Measurements from ENCODE around the gene CXCL1. TPM values are rescaled to one million over a fixed set of nuclear protein-coding genes. Genes with fewer than 3 reads are reported as not detected.

The CXCL1 gene
- total RNA-seq, 4 donors from 2014 or later: 0.84 to 2.7 (median 1.3) TPM; not detected in 1

DNA sequence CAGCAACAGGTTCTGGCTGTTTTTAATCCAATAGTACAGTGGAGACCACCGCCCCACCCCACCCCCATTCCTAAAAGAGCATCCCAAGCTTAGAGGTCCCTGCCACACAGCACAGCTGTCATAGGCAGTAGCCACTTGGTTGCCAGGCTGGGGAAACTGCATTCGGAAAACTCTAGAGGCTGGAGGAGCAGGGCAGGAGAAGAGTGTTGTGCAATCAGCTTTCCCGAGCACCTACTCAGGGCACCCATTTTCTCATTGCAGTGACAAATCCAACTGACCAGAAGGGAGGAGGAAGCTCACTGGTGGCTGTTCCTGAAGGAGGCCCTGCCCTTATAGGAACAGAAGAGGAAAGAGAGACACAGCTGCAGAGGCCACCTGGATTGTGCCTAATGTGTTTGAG lies 1.1 kb downstream of the CXCL1 start:
- TF ChIP-seq EP300 (IDR thresholded peaks at IDR 0.05): no peak
- no peak for TF ChIP-seq POLR2A (IDR thresholded peaks at IDR 0.05)
- H3K9me3 ChIP-seq: no peaks in the 10 kb centered on the region
- no peaks in the 10 kb centered on the region for H3K36me3 ChIP-seq
- H3K27ac ChIP-seq: no peak overlapping the region
- H3K27me3 ChIP-seq: peaks cover 0 to 22% of the 10 kb centered on the region in 2 donors
- no peak for DNase-seq (ENCODE audit: low spot score in 2 of 2)
- peaks cover 0 to 18% (median 0%) of the 10 kb centered on the region in 4 donors for H3K4me1 ChIP-seq
- WGBS, 2 donors: 81 to 93% methylated on average over 3 of the region's 3 CpGs
- H3K4me3 ChIP-seq: no peak overlapping the region

GRCh38 chr4:73870768-73871167 lies 1.6 kb downstream of the CXCL1 start:
- TF ChIP-seq EP300 (IDR thresholded peaks at IDR 0.05) (no peak), POLR2A (IDR thresholded peaks at IDR 0.05) (no peak), CTCF (IDR thresholded peaks at IDR 0.05) (no peak)
- H3K27ac ChIP-seq: no peak overlapping the region
- H3K36me3 ChIP-seq: no peaks in the 10 kb centered on the region
- H3K4me3 ChIP-seq: no peak overlapping the region
- peaks cover 0 to 18% (median 0%) of the 10 kb centered on the region in 4 donors for H3K4me1 ChIP-seq
- no peak for DNase-seq (ENCODE audit: low spot score in 2 of 2)
- peaks cover 0 to 22% of the 10 kb centered on the region in 2 donors for H3K27me3 ChIP-seq
- WGBS, 2 donors: 95 to 96% methylated on average over 1 of the region's 1 CpG
- no peaks in the 10 kb centered on the region for H3K9me3 ChIP-seq

- peaks cover 0 to 18% (median 0%) of the 10 kb centered on the region in 4 donors for H3K4me1 ChIP-seq
- H3K27me3 ChIP-seq: peaks cover 0 to 22% of the 10 kb centered on the region in 2 donors
- no peaks in the 10 kb centered on the region for H3K9me3 ChIP-seq
- TF ChIP-seq CTCF (IDR thresholded peaks at IDR 0.05) (no peak), EP300 (IDR thresholded peaks at IDR 0.05) (no peak), POLR2A (IDR thresholded peaks at IDR 0.05) (no peak)
- WGBS, 2 donors: 89% methylated on average over 6 of the region's 6 CpGs
- no peak overlapping the region for H3K4me3 ChIP-seq
- no peak overlapping the region for H3K27ac ChIP-seq
- H3K36me3 ChIP-seq: no peaks in the 10 kb centered on the region
- DNase-seq (ENCODE audit: low spot score in 2 of 2): no peak
Measured at GRCh38 chr4:73871511-73872310, 2.5 kb downstream of the CXCL1 start.

DNA sequence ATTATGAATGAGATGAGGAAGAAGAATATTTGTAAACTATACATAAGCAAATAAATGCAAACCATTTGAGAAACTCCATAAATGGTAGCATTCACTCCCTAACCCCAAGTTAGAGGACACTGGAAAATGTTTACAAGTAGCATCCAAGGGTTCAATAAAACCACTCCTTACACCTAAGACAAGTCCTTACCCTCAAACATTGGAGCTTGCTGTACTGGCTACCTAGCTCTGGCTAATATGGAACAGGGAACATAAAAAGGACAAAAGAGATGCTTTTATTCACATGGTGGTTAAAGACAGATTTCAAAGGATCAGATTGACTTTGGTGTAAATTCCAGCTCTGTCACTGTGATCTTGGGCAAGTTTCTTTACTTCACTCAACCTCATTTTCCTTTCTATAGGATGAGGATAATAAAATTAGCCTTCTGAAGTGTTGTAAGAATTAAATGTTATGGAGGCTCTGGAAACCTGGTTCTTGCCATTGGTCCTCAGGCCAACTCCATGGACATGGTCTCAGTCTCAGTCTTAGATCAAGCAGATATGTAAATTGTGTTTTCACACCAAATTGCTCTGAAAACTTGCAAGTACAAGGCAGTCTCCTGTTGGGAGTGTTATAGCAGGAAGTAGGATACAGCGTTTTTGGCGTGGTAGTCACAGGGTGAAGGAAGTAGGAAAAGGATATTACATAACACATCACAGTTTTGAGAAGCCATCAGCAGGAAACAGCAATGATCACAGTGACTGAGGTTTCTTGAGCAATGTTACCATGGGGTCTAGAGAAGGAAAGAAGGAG lies 3.3 kb downstream of the CXCL1 start:
- WGBS, 2 donors: 61 to 74% methylated on average over 2 of the region's 2 CpGs
- H3K4me1 ChIP-seq: peaks cover 0 to 18% (median 0%) of the 10 kb centered on the region in 4 donors
- no peaks in the 10 kb centered on the region for H3K9me3 ChIP-seq
- H3K36me3 ChIP-seq: no peaks in the 10 kb centered on the region
- H3K27ac ChIP-seq: no peak overlapping the region
- DNase-seq (ENCODE audit: low spot score in 2 of 2): no peak
- peaks cover 0 to 22% of the 10 kb centered on the region in 2 donors for H3K27me3 ChIP-seq
- peak; percentile 57 to 77 for TF ChIP-seq EP300 (IDR thresholded peaks at IDR 0.05)
- no peak for TF ChIP-seq CTCF (IDR thresholded peaks at IDR 0.05)
- H3K4me3 ChIP-seq: no peak overlapping the region

- 77 to 84% methylated on average over 2 of the region's 2 CpGs for WGBS, 2 donors
- Histone ChIP-seq H3K27me3 (peaks cover 0 to 17% of the 10 kb centered on the region in 2 donors), H3K4me1 (peaks cover 0 to 5% (median 0%) of the 10 kb centered on the region in 4 donors), H3K27ac (no peak overlapping the region), H3K4me3 (no peak overlapping the region), H3K36me3 (no peaks in the 10 kb centered on the region), H3K9me3 (no peaks in the 10 kb centered on the region)
- TF ChIP-seq EP300 (IDR thresholded peaks at IDR 0.05) (peak in 1 of 2 donors; percentile 39), CTCF (IDR thresholded peaks at IDR 0.05) (no peak), POLR2A (IDR thresholded peaks at IDR 0.05) (no peak)
- no peak for DNase-seq (ENCODE audit: low spot score in 2 of 2)
Measured at GRCh38 chr4:73874386-73874785, 5.2 kb downstream of the CXCL1 start.

All from tibial nerve (tissue), 4 donors.